Stimulated activated naive CD8-positive, alpha-beta T cell treated with anti-CD3 and anti-CD28 coated beads, Interleukin-15, Interleukin-2, amounts not matched to agents 100 ng/mL and 50 ng/mL, for 24 hours (primary cell): ENCODE data around the gene LRRC8B.
A peak's percentile ranks its signal among the peaks of the same experiment; 100 is the strongest.
"Not testable (repeated sequence)": the region's sequence is repeated elsewhere in the genome, so short reads cannot be mapped to it uniquely, and the experiment has no call there.

Experiments used
- H3K27ac Mint-ChIP-seq: one replicate; pipeline ENCODE4 v1.8.0; 2021; ENCODE audit warnings: mild to moderate bottlenecking, mixed read lengths
- H3K27me3 Mint-ChIP-seq: one replicate; pipeline ENCODE4 v1.8.0; 2021; ENCODE audit warnings: mixed read lengths
- H3K36me3 Mint-ChIP-seq: one replicate; pipeline ENCODE4 v1.8.0; 2021; ENCODE audit warnings: low read depth, mixed read lengths
- H3K4me1 Mint-ChIP-seq: one replicate; pipeline ENCODE4 v1.8.0; 2021; ENCODE audit warnings: low read depth, mixed read lengths
- H3K4me3 Mint-ChIP-seq: one replicate; pipeline ENCODE4 v1.8.0; 2021; ENCODE audit warnings: mild to moderate bottlenecking, mixed read lengths
- H3K9me3 Mint-ChIP-seq: one replicate; pipeline ENCODE4 v1.8.0; 2021; ENCODE audit warnings: mixed read lengths

Gene LRRC8B

DNA sequence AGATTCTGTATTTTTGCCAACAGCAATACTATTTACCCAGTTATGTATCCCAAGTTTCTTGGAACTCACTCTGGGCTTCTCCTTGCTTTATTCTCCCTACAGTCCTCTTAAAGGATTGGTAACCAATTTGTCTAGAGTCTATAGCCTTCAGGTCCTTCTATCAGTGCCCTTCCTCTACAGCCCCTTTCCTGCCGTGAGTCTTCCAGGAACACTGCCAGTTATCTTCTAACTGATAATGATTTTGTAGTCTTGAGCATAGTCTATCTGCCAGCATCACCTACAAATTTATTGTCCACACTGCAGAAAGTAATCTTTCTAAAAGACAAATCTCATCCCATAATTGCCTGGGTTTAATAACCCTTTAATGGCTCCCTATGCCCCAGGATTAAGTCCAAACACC is 8.2 kb downstream of the LRRC8B start:
- H3K27ac Mint-ChIP-seq = peak overlapping the region; percentile 33
- H3K4me1 Mint-ChIP-seq = peaks cover 79% of the 10 kb centered on the region
- no peak overlapping the region for H3K4me3 Mint-ChIP-seq
- no peaks in the 10 kb centered on the region for H3K27me3 Mint-ChIP-seq
- peaks cover 81% of the 10 kb centered on the region for H3K36me3 Mint-ChIP-seq
- peaks cover 4% of the 10 kb centered on the region for H3K9me3 Mint-ChIP-seq

GRCh38 chr1:89535537-89535936 is 10.9 kb downstream of the LRRC8B start:
- H3K4me1 Mint-ChIP-seq = peaks cover 98% of the 10 kb centered on the region
- peaks cover 4% of the 10 kb centered on the region for H3K9me3 Mint-ChIP-seq
- no peak overlapping the region for H3K4me3 Mint-ChIP-seq
- H3K36me3 Mint-ChIP-seq = peaks cover 88% of the 10 kb centered on the region
- peak overlapping the region; percentile 73 for H3K27ac Mint-ChIP-seq
- H3K27me3 Mint-ChIP-seq = no peaks in the 10 kb centered on the region

DNA sequence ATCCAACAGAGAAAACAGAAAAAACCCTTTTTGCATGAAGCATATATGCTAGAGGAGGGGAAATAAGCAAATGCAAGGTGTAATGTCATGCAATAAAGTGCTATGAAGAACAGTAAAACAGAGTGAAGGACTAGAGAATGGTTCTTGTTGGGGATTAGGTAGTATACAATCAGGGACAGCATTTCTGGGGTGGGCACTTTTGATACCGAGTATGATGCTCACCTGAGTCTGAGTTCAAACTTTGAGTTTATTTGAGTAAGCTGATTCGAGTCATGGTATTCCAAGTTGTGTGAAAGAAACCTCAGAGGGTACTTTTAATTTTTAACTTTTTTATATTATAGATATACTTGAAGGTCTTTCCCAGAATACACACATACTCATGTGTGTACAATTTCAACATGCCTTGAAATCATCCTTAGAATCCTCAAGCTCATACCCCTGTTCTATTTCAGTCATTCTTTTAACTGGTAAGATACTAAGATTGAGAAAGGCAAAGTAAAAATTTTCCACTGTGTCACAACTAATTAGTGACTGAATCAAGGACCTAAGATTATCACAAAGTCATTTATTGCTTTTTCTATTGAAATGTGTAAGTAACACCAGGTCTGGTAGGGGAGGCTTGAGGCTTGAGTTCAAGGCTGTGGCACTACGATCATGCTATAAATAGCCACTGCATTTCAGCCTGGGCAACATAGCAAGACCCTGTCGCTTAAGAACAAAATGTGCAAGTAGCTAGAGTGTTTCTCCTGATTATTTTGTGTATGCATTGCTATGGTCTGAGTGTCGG is 12.1 kb downstream of the LRRC8B start:
- Mint-ChIP-seq H3K36me3 (peaks cover 86% of the 10 kb centered on the region), H3K4me3 (peak overlapping the region; percentile 44), H3K9me3 (peaks cover 4% of the 10 kb centered on the region), H3K4me1 (peaks cover 96% of the 10 kb centered on the region), H3K27ac (peak overlapping the region; percentile 73), H3K27me3 (no peaks in the 10 kb centered on the region)

GRCh38 chr1:89538361-89538760 is 13.7 kb downstream of the LRRC8B start:
- peak overlapping the region; percentile 86 for H3K27ac Mint-ChIP-seq

DNA sequence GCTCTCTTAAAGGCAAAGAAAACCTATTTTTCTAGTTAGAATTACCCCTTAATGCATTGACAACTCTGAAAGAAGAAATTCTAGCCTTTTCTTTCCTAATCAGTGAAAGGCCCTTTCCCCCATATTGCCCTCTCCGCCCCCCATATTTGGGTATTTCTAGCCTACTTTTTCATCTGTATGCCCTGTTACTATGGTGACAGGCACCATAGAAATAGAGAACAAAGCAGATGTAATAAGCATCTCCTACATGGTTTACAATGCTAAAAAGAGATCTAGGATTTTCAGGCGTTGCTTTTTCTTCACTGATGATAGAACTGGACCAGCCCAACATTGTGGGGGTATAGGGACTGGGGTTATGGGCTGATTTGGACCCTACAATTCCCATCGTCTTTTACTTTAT is 14.5 kb downstream of the LRRC8B start:
- Mint-ChIP-seq H3K9me3 (no peaks in the 10 kb centered on the region), H3K27me3 (no peaks in the 10 kb centered on the region), H3K4me1 (peaks cover 91% of the 10 kb centered on the region), H3K27ac (peak overlapping the region; percentile 86), H3K4me3 (no peak overlapping the region), H3K36me3 (peaks cover 75% of the 10 kb centered on the region)

More at GRCh38 chr1:89538361-89538760, 13.7 kb downstream of the LRRC8B start:
- peak overlapping the region; percentile 11 for H3K4me3 Mint-ChIP-seq
- H3K9me3 Mint-ChIP-seq = no peaks in the 10 kb centered on the region
- H3K36me3 Mint-ChIP-seq = peaks cover 82% of the 10 kb centered on the region
- H3K4me1 Mint-ChIP-seq = peaks cover 95% of the 10 kb centered on the region
- no peaks in the 10 kb centered on the region for H3K27me3 Mint-ChIP-seq

- no peaks in the 10 kb centered on the region for H3K9me3 Mint-ChIP-seq
- peaks cover 64% of the 10 kb centered on the region for H3K36me3 Mint-ChIP-seq
- peaks cover under 1% of the 10 kb centered on the region for H3K27me3 Mint-ChIP-seq
- H3K27ac Mint-ChIP-seq = peak overlapping the region; percentile 94
- H3K4me1 Mint-ChIP-seq = peaks cover 92% of the 10 kb centered on the region
- H3K4me3 Mint-ChIP-seq = peak overlapping the region; percentile 51
Observed at GRCh38 chr1:89540406-89540970, 15.9 kb downstream of the LRRC8B start.

DNA sequence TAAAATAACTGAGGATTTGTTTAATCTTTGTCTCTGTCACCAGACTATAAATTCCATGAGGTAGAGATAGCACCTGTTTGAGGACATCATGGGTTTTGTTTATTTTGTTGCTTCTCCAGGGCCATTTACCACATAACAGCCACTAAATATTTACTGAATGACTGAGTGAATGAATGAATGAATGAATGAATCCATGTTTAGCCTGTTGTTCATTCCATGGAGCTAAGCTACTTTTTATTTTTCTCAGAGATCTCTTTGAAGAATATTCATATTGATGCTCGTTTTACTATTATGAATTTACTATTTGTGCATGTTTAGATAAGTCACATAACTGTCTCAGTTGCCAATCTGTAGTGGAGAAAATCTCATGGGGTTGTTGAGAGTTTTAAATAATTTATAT is 17.7 kb downstream of the LRRC8B start:
- Mint-ChIP-seq H3K4me1 (peaks cover 92% of the 10 kb centered on the region), H3K9me3 (no peaks in the 10 kb centered on the region), H3K27ac (peak overlapping the region; percentile 86), H3K27me3 (peaks cover 4% of the 10 kb centered on the region), H3K4me3 (peak overlapping the region; percentile 18), H3K36me3 (peaks cover 57% of the 10 kb centered on the region)

GRCh38 chr1:89543632-89544031 is 19.0 kb downstream of the LRRC8B start:
- not testable (repeated sequence) for H3K4me3 Mint-ChIP-seq, H3K27me3 Mint-ChIP-seq, H3K9me3 Mint-ChIP-seq
- H3K27ac Mint-ChIP-seq = peak overlapping the region; percentile 98
- H3K4me1 Mint-ChIP-seq = peaks cover 93% of the 10 kb centered on the region
- H3K36me3 Mint-ChIP-seq = peaks cover 54% of the 10 kb centered on the region

GRCh38 chr1:89545264-89546038 is 20.8 kb downstream of the LRRC8B start:
- peaks cover 89% of the 10 kb centered on the region for H3K4me1 Mint-ChIP-seq
- H3K27me3 Mint-ChIP-seq = peaks cover 4% of the 10 kb centered on the region
- H3K27ac Mint-ChIP-seq = peak overlapping the region; percentile 98
- H3K4me3 Mint-ChIP-seq = peak overlapping the region; percentile 75
- no peaks in the 10 kb centered on the region for H3K9me3 Mint-ChIP-seq
- H3K36me3 Mint-ChIP-seq = peaks cover 58% of the 10 kb centered on the region

- H3K4me3 Mint-ChIP-seq = peak overlapping the region; percentile 75
- peaks cover 89% of the 10 kb centered on the region for H3K4me1 Mint-ChIP-seq
- H3K27ac Mint-ChIP-seq = peak overlapping the region; percentile 98
- H3K27me3 Mint-ChIP-seq = peaks cover 4% of the 10 kb centered on the region
- peaks cover 58% of the 10 kb centered on the region for H3K36me3 Mint-ChIP-seq
- H3K9me3 Mint-ChIP-seq = no peaks in the 10 kb centered on the region
Observed at GRCh38 chr1:89546082-89546889, 21.7 kb downstream of the LRRC8B start.

DNA sequence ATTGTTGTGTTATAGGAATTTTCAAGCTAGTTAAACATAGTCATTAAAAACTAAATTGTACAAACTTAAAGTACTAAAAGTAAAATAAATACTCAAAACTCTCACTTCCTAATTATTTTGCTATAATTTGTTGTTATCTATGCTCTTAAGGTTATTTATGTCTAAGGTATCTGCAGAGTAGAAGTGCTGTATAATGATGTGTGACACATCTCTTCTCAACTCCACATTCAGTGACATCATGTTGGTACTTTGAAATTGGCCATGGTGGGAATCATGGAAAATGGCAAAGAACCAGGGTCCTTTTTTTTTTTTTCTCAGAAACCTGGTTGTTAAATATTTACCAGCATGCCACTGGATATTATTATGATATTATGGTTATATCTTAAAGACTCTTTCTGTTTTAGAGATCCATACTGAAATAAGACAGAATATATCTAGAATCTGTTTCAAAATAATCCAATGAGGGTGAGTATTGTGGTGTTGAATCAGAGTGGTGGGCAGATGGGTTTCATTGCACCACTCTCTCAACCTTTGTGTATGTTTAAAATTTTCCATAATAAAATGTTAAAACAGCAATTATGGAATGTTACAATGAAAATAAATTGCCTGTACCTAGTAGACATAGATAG is 22.4 kb downstream of the LRRC8B start:
- Mint-ChIP-seq H3K4me1 (peaks cover 91% of the 10 kb centered on the region), H3K36me3 (peaks cover 60% of the 10 kb centered on the region), H3K9me3 (no peaks in the 10 kb centered on the region), H3K27ac (peak overlapping the region; percentile 98), H3K27me3 (peaks cover 4% of the 10 kb centered on the region), H3K4me3 (peak overlapping the region; percentile 42)

- Mint-ChIP-seq H3K27ac (peak overlapping the region; percentile 98), H3K9me3 (no peaks in the 10 kb centered on the region), H3K36me3 (peaks cover 58% of the 10 kb centered on the region), H3K27me3 (peaks cover 4% of the 10 kb centered on the region), H3K4me3 (peak overlapping the region; percentile 42), H3K4me1 (peaks cover 91% of the 10 kb centered on the region)
Observed at GRCh38 chr1:89547563-89548116, 23.0 kb downstream of the LRRC8B start.

DNA sequence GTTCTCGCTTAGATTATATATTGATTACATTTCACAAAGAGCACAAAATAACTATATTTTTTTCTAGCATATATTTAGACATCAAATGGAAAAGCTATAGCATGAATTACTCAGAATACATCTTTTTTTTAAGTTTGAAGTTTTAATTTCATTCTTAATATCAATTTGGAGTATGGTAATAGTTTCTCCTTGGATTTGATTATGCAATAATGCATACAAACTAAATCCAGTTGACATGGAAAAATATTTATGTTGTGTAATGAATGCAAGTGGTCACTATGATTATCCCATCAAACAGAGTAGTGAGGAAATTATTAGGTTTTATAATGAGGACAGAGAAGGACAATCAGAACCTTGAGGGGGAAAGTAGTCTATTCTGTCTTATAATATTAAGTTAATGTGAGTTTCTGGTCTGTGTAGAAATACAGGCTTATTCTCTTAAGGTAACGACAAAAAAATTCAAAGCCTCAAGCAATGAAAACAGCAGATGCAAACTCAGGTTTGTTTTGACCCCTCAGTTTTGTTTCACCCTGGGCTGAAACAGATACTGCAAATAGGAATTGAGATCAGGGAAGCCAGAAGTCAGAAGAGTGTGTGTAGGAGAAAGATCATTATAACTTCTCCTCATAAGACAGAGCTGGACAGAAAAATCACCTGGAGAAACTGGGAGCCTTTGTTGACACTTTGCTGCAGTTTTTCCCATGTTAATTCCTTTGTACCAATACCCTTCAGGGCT is 23.7 kb downstream of the LRRC8B start:
- Mint-ChIP-seq H3K27ac (peak overlapping the region; percentile 98), H3K36me3 (peaks cover 58% of the 10 kb centered on the region), H3K27me3 (peaks cover 4% of the 10 kb centered on the region), H3K4me3 (no peak overlapping the region), H3K9me3 (no peaks in the 10 kb centered on the region), H3K4me1 (peaks cover 91% of the 10 kb centered on the region)
